GM18951 (cell line): ENCODE results near the gene SPDYE18.
"Not testable (repeated sequence)": the region's sequence is repeated elsewhere in the genome, so short reads cannot be mapped to it uniquely, and the experiment has no call there.

Experiments used
- in situ Hi-C: fragments of 300-500 bp; cut with MboI; formaldehyde crosslinking; loops from one replicate; pipeline ENCODE4 v1.12.0; 2022; ENCODE audit warnings: low sequenced_read_pairs, mixed read lengths, inconsistent platforms; ENCODE audit not compliant: unreplicated experiment

Gene SPDYE18

GRCh38 chr7:77062557-77062956 lies at the start of gene SPDYE18:
TSS of gene SPDYE18 (minus strand) at chr7:77062558. CDS start at chr7:77060512, 2,046 bp downstream.
- in situ Hi-C loops, result not testable (repeated sequence)

GRCh38 chr7:77108362-77108761 lies 46.0 kb upstream of the SPDYE18 start:
- in situ Hi-C loops, result loop anchor here (25.0 kb wide), 1 partner anchor 696 kb away; the partner anchor contains the start of genes SSC4D and ZP3

GRCh38 chr7:77107659-77108058 lies 45.3 kb upstream of the SPDYE18 start:
- in situ Hi-C loops, result loop anchor here (25.0 kb wide), 1 partner anchor 695 kb away; the partner anchor contains the start of genes SSC4D and ZP3

DNA sequence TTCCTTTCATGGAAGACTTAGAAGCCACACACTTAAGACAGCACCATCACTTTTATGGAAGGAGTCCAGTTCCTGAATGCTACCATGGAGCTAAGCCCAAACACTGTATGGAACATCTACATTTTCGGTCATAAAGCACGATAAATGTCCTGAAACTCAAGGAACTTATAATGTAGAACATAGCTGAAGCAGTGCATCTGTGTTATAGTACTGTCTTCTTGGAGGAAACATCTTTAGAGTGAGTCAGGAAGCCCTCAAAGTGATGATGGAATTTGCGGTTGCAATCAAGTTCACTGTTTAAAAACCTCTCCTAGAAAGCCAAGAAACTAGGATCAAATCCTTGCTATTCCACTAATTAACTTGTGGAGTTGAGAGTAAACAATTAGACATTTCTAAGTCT lies 43.5 kb upstream of the SPDYE18 start:
- in situ Hi-C loops, result loop anchor here (25.0 kb wide), 1 partner anchor 694 kb away; the partner anchor contains the start of genes SSC4D and ZP3

- in situ Hi-C loops, result loop anchor here (25.0 kb wide), 1 partner anchor 690 kb away; the partner anchor contains the start of genes SSC4D and ZP3
Observed at GRCh38 chr7:77102671-77103070, 40.3 kb upstream of the SPDYE18 start.

GRCh38 chr7:77101187-77101586 lies 38.8 kb upstream of the SPDYE18 start:
- in situ Hi-C loops, result loop anchor here (25.0 kb wide), 1 partner anchor 689 kb away; the partner anchor contains the start of genes SSC4D and ZP3

- in situ Hi-C loops, result loop anchor here (25.0 kb wide), 1 partner anchor 688 kb away; the partner anchor contains the start of genes SSC4D and ZP3
Observed at GRCh38 chr7:77100501-77100900, 38.1 kb upstream of the SPDYE18 start.

DNA sequence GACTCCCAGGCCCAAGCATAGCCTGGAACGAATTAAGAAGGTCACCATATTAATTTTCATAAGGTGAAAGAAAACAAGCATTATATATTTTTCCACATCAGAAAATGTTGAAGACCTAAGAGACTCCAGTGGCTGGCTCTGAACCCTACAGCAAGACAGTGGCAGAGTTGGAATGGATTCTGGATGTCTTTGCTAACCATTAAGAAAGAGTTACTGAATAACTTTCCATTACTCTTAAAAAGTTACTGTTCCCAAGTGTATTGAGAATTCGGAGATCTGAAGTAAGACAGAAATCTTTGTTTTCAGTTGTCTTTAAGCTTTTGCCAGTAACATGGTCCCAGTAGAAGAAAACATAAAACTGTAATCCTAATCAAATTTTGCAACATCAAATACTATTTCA lies 29.9 kb upstream of the SPDYE18 start:
- in situ Hi-C loops, result not testable (repeated sequence)

GRCh38 chr7:77082192-77082591 lies 19.8 kb upstream of the SPDYE18 start:
- in situ Hi-C loops, result not testable (repeated sequence)

GRCh38 chr7:77080236-77080635 lies 17.9 kb upstream of the SPDYE18 start:
- in situ Hi-C loops, result not testable (repeated sequence)

DNA sequence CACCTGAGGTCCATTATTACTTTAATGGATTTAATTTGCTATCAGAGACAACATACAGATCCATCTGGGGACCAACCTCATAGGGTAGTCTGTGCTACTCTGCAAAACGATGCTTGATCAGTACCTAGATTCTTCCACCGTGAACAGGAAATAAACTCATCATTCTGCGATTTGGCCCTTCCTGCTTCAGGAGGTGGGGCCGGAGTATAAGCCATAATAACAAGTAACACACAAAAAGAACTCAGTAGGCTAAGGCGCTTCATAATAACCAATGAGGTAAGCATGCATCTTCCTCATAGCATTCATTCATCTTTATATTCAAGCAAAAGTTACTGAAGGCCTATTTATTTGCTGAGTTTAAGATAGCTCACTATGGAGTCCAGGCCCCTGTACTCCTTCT lies 17.3 kb upstream of the SPDYE18 start:
- in situ Hi-C loops, result not testable (repeated sequence)

- in situ Hi-C loops, result not testable (repeated sequence)
Observed at GRCh38 chr7:77079112-77079511, 16.8 kb upstream of the SPDYE18 start.

GRCh38 chr7:77077060-77077459 lies 14.7 kb upstream of the SPDYE18 start:
- in situ Hi-C loops, result not testable (repeated sequence)

GRCh38 chr7:77074786-77075396 lies 12.5 kb upstream of the SPDYE18 start:
- in situ Hi-C loops, result not testable (repeated sequence)

- in situ Hi-C loops, result not testable (repeated sequence)
Observed at GRCh38 chr7:77071108-77071507, 8.8 kb upstream of the SPDYE18 start.

GRCh38 chr7:77065869-77066268 lies 3.5 kb upstream of the SPDYE18 start:
- in situ Hi-C loops, result not testable (repeated sequence)

- in situ Hi-C loops, result not testable (repeated sequence)
Observed at GRCh38 chr7:77063732-77064131, 1.4 kb upstream of the SPDYE18 start.

DNA sequence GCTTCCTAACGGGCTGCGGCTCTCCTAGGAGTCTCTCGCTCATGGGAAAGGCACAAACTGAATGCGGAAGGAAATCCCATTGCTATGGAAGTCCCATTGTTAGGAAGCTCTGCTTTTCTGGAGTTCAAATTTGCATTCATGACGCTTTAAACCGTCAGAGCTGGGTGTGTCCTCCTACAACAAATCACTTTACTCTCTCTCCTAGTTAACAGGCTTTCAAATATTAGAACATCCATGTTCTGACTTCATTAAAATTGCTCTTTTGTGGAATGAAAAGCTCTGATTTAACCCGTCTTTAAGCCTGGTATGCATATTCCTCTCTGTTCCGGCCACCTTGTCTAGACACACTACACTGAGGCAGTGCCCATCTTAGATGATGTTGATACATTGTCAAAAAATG lies 30.1 kb downstream of the SPDYE18 start, which contains the start of gene SPDYE17:
TSS of gene SPDYE17 (minus strand) at position 101 of the 400 bp plus-strand sequence. CDS start 1,791 bp downstream, outside the sequence.
- in situ Hi-C loops, result not testable (repeated sequence)

- in situ Hi-C loops, result not testable (repeated sequence)
Observed at GRCh38 chr7:77026349-77026748, 36.0 kb downstream of the SPDYE18 start.

GRCh38 chr7:77010074-77010680 lies 52.2 kb downstream of the SPDYE18 start:
- in situ Hi-C loops, result not testable (repeated sequence)

DNA sequence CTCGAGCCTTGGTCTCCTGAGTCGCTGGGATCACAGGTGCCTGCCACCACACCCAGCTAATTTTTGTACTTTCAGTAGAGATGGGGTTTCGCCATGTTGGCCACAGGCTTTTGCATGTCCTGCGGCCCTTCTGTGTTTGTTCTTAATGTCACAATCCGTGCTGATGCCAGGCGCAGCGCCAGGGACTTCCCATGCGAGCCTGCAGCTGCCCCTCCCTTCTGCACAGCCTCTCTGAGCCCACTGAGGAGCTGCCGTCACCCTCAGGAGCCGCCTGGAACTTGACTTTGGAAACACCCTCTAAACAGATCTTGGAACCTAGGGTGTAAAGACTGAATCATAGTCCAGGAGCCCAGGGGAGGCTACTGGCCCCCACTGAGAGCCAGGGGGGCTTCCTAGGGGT lies 54.4 kb downstream of the SPDYE18 start:
- in situ Hi-C loops, result loop anchor here (10.0 kb wide), 1 partner anchor 503 kb away; no protein-coding TSS in a partner anchor
